H4 (cell line): ENCODE results near the gene PHACTR3. TPM values are rescaled to one million over a fixed set of nuclear protein-coding genes. Genes with fewer than 3 reads are reported as not detected.

Experiments
- DNase-seq: peaks from one replicate; pipeline ENCODE4 v3.0.0-alpha.2; 2015; ENCODE audit warnings: low spot score
- total RNA-seq: library from RNA; depleted of rRNA; stranded (reverse); fragments of >200 nt; shearing (Covaris generic); gene quantifications from 2 replicates; pipeline ENCODE4 v1.2.3, GENCODE V29; 2014

The PHACTR3 gene
- total RNA-seq, 1 experiment from 2014 or later = 0.29 TPM

- no peak for DNase-seq
Measured at GRCh38 chr20:59813948-59814839, 209.9 kb downstream of the PHACTR3 start.

GRCh38 chr20:59814840-59815340, 210.6 kb downstream of the PHACTR3 start:
- no peak for DNase-seq

- no peak for DNase-seq
Measured at GRCh38 chr20:59816146-59816738, 211.9 kb downstream of the PHACTR3 start.

- DNase-seq = no peak
Measured at GRCh38 chr20:59817406-59817805, 213.1 kb downstream of the PHACTR3 start.

- no peak for DNase-seq
Measured at GRCh38 chr20:59817846-59818615, 213.7 kb downstream of the PHACTR3 start.

- DNase-seq = no peak
Measured at GRCh38 chr20:59818911-59819310, 214.6 kb downstream of the PHACTR3 start.

- no peak for DNase-seq
Measured at GRCh38 chr20:59819496-59820203, 215.3 kb downstream of the PHACTR3 start.

GRCh38 chr20:59820204-59821041, 216.1 kb downstream of the PHACTR3 start:
- DNase-seq = no peak

GRCh38 chr20:59821201-59821600, 216.9 kb downstream of the PHACTR3 start:
- no peak for DNase-seq

- DNase-seq = no peak
Measured at GRCh38 chr20:59821788-59822187, 217.4 kb downstream of the PHACTR3 start.

- DNase-seq = no peak
Measured at GRCh38 chr20:59822291-59823029, 218.1 kb downstream of the PHACTR3 start.

- DNase-seq = no peak
Measured at GRCh38 chr20:59823030-59823423, 218.7 kb downstream of the PHACTR3 start.

- no peak for DNase-seq
Measured at GRCh38 chr20:59823491-59824259, 219.3 kb downstream of the PHACTR3 start.

- no peak for DNase-seq
Measured at GRCh38 chr20:59824711-59825562, 220.6 kb downstream of the PHACTR3 start.

- DNase-seq = no peak
Measured at GRCh38 chr20:59825563-59825920, 221.2 kb downstream of the PHACTR3 start.

GRCh38 chr20:59825944-59826759, 221.8 kb downstream of the PHACTR3 start:
- no peak for DNase-seq
